NCI-H1105 treated with DMSO at 0.1 percent for 48 hours (cell line): ENCODE data around the gene SDK1.
A peak's percentile ranks its signal among the peaks of the same experiment; 100 is the strongest.

Experiments used
- DNase-seq: peaks from one replicate; lab custom pipeline; 2025; lab: John Stamatoyannopoulos, UW

Gene SDK1, protein sequence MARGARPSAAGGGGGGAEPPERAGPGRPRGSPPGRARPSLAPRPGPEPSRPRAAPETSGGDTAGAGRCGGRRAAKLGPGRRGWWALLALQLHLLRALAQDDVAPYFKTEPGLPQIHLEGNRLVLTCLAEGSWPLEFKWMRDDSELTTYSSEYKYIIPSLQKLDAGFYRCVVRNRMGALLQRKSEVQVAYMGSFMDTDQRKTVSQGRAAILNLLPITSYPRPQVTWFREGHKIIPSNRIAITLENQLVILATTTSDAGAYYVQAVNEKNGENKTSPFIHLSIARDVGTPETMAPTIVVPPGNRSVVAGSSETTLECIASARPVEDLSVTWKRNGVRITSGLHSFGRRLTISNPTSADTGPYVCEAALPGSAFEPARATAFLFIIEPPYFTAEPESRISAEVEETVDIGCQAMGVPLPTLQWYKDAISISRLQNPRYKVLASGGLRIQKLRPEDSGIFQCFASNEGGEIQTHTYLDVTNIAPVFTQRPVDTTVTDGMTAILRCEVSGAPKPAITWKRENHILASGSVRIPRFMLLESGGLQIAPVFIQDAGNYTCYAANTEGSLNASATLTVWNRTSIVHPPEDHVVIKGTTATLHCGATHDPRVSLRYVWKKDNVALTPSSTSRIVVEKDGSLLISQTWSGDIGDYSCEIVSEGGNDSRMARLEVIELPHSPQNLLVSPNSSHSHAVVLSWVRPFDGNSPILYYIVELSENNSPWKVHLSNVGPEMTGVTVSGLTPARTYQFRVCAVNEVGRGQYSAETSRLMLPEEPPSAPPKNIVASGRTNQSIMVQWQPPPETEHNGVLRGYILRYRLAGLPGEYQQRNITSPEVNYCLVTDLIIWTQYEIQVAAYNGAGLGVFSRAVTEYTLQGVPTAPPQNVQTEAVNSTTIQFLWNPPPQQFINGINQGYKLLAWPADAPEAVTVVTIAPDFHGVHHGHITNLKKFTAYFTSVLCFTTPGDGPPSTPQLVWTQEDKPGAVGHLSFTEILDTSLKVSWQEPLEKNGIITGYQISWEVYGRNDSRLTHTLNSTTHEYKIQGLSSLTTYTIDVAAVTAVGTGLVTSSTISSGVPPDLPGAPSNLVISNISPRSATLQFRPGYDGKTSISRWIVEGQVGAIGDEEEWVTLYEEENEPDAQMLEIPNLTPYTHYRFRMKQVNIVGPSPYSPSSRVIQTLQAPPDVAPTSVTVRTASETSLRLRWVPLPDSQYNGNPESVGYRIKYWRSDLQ (N-terminal part only)

GRCh38 chr7:3300651-3301448, at the start of gene SDK1:
TSS of gene SDK1 (plus strand) at chr7:3301252. CDS start at chr7:3301587, 335 bp downstream.
- DNase-seq = peak; percentile 83

GRCh38 chr7:3254718-3255117, 46.3 kb upstream of the SDK1 start:
- DNase-seq = no peak

GRCh38 chr7:3259711-3260400, 41.2 kb upstream of the SDK1 start:
- DNase-seq = no peak

DNA sequence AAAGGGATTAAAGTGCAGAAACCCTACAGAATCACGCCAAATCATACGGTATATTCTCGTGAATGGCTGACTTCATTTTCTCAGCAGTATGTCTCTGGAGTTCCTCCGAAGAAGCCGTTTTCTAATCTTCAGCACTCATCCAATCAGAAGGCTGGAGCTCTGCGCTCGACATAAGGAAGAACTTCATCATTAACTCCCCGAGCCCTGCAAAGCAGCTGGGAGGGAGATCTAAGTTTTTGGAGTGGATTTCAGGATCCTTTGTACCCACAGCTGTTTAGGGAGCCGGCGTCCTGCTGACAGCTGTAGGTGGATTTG, 40.7 kb upstream of the SDK1 start:
- no peak for DNase-seq

DNA sequence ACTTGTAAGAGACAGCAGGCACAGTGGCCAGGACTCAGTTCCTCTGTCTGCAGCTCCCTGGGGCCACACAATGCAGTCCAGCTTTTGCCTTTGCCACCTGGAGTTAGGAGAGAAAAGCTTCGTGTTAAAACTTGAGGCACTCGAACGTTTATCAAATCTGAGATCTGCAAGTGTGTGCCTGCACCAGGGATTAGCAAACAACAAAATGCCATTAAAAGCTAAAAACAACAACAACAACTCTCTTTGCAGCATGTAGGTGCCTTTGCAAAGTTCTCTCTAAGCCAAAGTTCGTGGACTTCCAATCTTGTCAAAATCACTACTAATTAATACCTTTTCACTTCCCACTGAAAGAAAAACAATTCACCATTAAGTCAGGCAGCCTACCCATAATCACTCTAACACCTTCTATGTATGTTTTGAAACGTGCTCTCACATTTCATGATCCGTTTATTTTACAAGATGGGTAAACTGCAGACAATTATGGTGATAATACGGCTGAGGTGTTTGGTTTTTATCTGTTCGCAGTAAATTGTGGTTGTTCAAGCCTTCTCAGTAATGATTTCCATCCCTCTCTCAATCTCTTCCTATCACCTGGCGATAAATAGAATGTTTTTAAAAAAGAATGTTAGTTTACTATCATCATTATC, 36.2 kb upstream of the SDK1 start:
- DNase-seq = no peak

DNA sequence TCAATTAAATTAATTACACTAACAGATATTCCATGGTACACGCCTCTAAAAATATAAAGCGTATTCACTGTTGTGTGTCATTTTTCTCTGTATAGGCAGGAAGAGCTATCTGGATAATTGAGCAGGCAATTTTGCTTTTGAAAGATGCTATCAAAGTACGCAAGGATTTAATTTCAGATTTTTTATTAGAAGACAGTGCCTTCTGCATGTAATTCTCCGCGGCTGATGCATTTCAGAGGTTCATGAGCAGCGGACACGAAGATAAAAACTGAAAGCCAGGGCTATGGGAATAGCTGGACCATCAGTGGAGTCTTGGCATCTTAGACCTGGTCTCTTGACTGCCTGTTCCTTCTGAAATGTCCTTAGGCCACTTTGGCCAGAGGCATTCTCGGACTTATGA, 35.7 kb upstream of the SDK1 start:
- no peak for DNase-seq

- DNase-seq = no peak
Observed at GRCh38 chr7:3266240-3266639, 34.8 kb upstream of the SDK1 start.

DNA sequence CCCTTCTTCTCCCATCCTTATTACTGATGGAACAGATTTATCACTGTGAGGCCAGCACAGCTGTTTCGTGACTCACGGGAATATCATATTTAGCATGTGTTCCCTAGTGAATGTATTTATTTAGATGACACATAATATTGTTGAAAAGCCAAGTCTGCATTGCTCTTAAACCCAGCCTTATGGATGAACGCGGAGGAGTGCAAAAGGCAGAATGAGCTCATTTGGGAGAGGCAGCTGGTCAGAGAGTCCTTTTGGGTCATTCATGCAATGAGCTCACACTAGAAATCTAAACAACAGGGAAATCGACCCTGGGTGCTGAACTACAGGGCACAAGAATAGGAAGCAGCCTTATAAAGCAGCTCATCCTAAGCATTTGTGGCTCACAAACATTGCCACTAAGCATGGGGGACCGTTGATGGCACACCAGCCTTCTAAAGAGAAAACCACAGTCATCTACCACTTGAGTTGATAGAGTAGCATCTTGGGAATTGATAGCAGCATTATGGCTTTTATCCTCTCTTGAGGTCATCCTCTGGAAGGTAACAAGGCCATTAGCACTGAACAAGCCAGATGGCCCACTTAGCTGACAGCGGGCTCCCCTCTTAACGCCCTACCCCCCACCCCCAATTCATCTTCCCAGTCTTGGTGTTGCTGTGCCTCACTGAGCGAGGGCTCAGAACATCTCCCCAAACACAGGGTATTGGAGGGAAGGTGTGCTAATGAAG, 32.9 kb upstream of the SDK1 start:
- DNase-seq = no peak

DNA sequence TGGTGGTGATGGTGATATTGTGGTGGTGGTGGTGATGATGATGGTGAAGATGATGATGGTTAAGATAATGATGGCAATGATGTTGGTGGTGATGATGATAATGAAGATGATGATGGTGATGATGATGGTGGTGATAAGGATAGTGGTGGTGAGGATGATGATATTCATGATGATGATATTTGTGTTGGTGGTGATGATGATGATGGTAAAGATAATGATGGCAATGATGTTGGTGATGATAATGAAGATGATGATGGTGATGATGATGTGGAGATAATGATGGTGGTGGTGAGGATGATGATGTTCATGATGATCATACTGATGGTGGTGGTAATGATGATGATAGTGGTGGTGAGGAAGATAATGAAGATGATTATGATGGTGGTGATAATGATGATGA, 30.7 kb upstream of the SDK1 start:
- no peak for DNase-seq

GRCh38 chr7:3271298-3271697, 29.8 kb upstream of the SDK1 start:
- DNase-seq = no peak

- DNase-seq = no peak
Observed at GRCh38 chr7:3272691-3273141, 28.3 kb upstream of the SDK1 start.

DNA sequence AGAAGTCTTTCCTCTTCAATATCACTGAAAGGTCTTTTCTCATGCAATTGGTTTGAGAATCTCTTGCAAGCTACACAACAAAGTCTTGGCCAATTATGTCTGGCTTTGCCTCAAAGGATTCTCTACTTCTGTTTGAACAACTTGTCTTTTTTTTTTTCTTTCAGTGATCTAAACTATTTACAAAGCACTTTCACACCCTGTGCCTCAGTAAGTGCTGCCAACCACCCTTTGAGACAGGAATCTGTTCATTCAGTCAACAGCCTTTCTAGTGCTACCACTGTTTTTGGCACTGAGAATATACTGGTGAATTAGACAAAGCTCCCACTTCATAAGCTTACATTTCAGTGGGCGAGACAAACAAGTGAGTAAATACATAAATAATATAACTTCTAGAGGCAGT, 26.9 kb upstream of the SDK1 start:
- no peak for DNase-seq

- DNase-seq = no peak
Observed at GRCh38 chr7:3277604-3278572, 23.2 kb upstream of the SDK1 start.

DNA sequence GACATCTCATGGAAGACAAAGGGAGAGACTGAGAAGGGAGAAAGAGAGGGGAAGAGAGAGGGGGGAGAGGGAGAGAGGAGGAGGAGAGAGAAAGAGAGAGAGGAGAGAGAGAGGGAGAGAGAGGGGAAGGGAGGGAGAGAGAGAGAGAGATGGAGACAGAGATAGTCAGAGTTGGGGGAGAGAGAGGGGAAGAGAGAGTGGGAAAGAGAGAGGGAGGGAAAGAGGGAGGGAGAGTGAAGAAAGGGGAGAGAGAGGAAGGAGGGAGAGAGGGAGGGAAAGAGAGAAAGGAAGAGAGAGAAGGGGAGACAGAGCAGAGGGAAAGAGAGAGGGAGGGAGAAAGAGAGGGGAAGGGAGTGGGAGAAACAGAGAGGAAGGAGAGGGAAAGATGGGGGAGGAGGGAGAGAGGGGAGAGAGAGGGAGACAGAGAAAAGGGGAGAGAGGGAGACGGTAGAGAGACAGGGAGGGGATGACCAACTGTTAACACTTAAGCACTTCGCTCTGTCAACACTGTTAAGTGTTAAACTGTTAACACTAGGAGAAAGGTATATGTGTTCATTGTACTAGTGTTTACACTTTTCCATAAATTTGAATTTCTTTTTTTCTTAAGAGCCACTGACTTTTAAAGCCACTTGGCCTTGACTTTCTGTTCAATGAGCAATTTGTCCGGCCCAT, 21.8 kb upstream of the SDK1 start:
- no peak for DNase-seq

DNA sequence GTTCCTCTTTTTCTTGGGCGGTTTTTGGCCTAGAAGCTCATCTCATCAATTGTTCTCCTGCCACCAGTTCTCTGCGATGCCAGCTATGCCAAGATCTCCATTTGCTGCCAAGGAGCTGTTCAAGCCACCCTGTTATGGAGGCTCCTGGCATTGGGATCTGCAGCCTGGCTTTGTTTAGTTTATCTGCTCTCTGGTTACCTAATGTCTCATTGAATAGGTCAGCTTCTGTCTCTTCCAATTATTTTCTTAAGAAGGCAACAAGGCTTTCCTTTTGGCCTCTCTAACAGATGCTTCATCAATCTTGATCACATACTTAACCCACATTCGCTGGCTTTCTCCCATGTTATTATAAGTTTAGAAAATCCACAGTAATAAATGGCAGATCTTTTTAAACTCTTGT, 20.6 kb upstream of the SDK1 start:
- no peak for DNase-seq

GRCh38 chr7:3280946-3281656, 20.0 kb upstream of the SDK1 start:
- no peak for DNase-seq

DNA sequence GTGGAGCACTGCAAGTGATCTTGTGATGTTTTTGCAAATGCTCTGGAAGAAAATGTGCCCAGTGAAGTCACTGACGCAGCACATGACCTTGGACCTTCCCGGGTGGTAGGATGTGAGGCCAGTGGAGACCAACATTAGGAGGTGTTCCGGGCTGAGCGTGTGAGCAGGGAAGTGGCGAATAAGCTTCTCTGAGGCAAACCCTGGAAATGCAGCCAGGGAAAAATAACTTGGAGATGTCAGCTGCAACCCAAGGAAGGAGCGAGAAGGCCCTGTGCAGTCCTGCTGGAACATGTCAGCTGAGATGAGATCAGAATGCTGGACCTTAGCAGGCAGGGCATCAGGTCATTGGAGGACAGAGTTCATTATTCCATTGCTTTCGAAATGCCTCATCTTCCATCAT, 18.6 kb upstream of the SDK1 start:
- DNase-seq = no peak
